PC-3 (cell line): ENCODE measurements around the gene NRCAM. TPM values are rescaled to one million over a fixed set of nuclear protein-coding genes. Genes with fewer than 3 reads are reported as not detected.

Experiments
- ATAC-seq: fragments of 200-7000 bp; cut with Tn5 transposase; 2 replicates; pipeline ENCODE4 v1.9.1; 2020; ENCODE audit warnings: mild to moderate bottlenecking, moderate library complexity
- BruUV-seq: library from RNA; stranded (reverse); fragments of 400-500 nt; replicated peaks from 2 replicates; lab custom pipeline; 2021; lab: Mats Ljungman, UMichigan
- CTCF ChIA-PET: fragments of 300-600 bp; sonication (Branson Sonifier 250); formaldehyde crosslinking; loops from one replicate; lab custom pipeline; 2022; ENCODE audit warnings: antibody characterized with exemption; lab: Charles Lee
- POLR2A ChIA-PET: fragments of 300-600 bp; sonication (Branson Sonifier 250); formaldehyde crosslinking; loops from one replicate; lab custom pipeline; 2022; ENCODE audit warnings: antibody characterized with exemption; ENCODE audit not compliant: unreplicated experiment; lab: Charles Lee
- DNase-seq: peaks from one replicate; pipeline ENCODE4 v3.0.0-alpha.2; 2015
- H2AFZ ChIP-seq: fragments of 300-600 bp; sonication (generic); 2 replicates; pipeline ENCODE4 v1.6.0; 2016; ENCODE audit warnings: antibody characterized with exemption, low read length
- H3F3A ChIP-seq: fragments of 300-600 bp; sonication (generic); one replicate; pipeline ENCODE4 v1.6.0; 2017; ENCODE audit warnings: antibody characterized with exemption, low read length, control low read depth, mild to moderate bottlenecking; ENCODE audit not compliant: unreplicated experiment
- H3K27ac ChIP-seq: fragments of 300-600 bp; sonication (generic); 2 replicates; pipeline ENCODE4 v1.5.1; 2016; ENCODE audit warnings: mild to moderate bottlenecking, low read length
- H3K27me3 ChIP-seq: fragments of 300-600 bp; sonication (generic); 2 replicates; pipeline ENCODE4 v1.6.1; 2016; ENCODE audit warnings: low read length, mixed read lengths
- H3K36me3 ChIP-seq: fragments of 300-600 bp; sonication (generic); 2 replicates; pipeline ENCODE4 v1.6.1; 2016; ENCODE audit warnings: low read depth, mixed run types, low read length, mixed read lengths
- H3K4me1 ChIP-seq: fragments of 300-600 bp; sonication (generic); 2 replicates; pipeline ENCODE4 v1.5.1; 2016; ENCODE audit warnings: low read length; ENCODE audit not compliant: insufficient read depth
- H3K4me2 ChIP-seq: fragments of 300-600 bp; sonication (generic); 2 replicates; pipeline ENCODE4 v1.6.0; 2016; ENCODE audit warnings: low read length
- H3K4me3 ChIP-seq: fragments of 300-600 bp; sonication (generic); 2 replicates; pipeline ENCODE4 v1.5.1; 2016; ENCODE audit warnings: mild to moderate bottlenecking, low read length, mixed read lengths
- H3K79me2 ChIP-seq: fragments of 300-600 bp; sonication (generic); 2 replicates; pipeline ENCODE4 v1.6.1; 2017; ENCODE audit warnings: low read length, mixed read lengths
- H3K9ac ChIP-seq: fragments of 300-600 bp; sonication (generic); 2 replicates; pipeline ENCODE4 v1.6.0; 2016; ENCODE audit warnings: mild to moderate bottlenecking, low read length
- H3K9me2 ChIP-seq: fragments of 300-600 bp; sonication (generic); replicated peaks from 2 replicates; pipeline ENCODE4 v1.6.1; 2016; ENCODE audit warnings: mixed run types, low read length, mixed read lengths
- H3K9me3 ChIP-seq: fragments of 300-600 bp; sonication (generic); 2 replicates; pipeline ENCODE4 v1.6.1; 2016; ENCODE audit warnings: low read length, mixed read lengths
- H4K20me1 ChIP-seq: fragments of 300-600 bp; sonication (generic); 2 replicates; pipeline ENCODE4 v1.6.1; 2016; ENCODE audit warnings: low read length, mixed read lengths
- CTCF ChIP-seq: fragments of 300-600 bp; sonication (generic); conservative IDR thresholded peaks from 2 replicates; pipeline ENCODE4 v1.5.1; 2017; ENCODE audit warnings: antibody characterized with exemption, low read depth, mild to moderate bottlenecking, low read length
- EZH2 ChIP-seq: fragments of 300-600 bp; sonication (generic); IDR thresholded peaks from one replicate; pipeline ENCODE4 v1.6.1; 2017; ENCODE audit warnings: antibody characterized with exemption, mild to moderate bottlenecking, low read length; ENCODE audit not compliant: unreplicated experiment
- EZH2phosphoT487 ChIP-seq: fragments of 300-600 bp; sonication (generic); IDR thresholded peaks from 2 replicates; pipeline ENCODE4 v1.6.1; 2018; ENCODE audit warnings: mild to moderate bottlenecking, antibody characterized with exemption, low read length, borderline replicate concordance
- intact Hi-C: fragments of 100-400 bp; cut with micrococcal nuclease; formaldehyde crosslinking; loops from 2 replicates; pipeline ENCODE4 v1.9.0; 2023
- total RNA-seq: library from RNA; depleted of rRNA; stranded (reverse); fragments of >200 nt; gene quantifications from 2 replicates; pipeline ENCODE4 v1.2.3, GENCODE V29; 2014

NRCAM gene
- total RNA-seq, 1 experiment from 2014 or later: not detected

- Histone ChIP-seq H3K4me2 (no peak overlapping the region), H3K4me1 (peaks cover 19% of the 10 kb centered on the region; the same call in 1 of the 2 replicates), H3K4me3 (no peak overlapping the region), H3K27ac (no peak overlapping the region), H3K79me2 (no peaks in the 10 kb centered on the region), H3K9me3 (no peaks in the 10 kb centered on the region), H3K36me3 (no peaks in the 10 kb centered on the region), H3K27me3 (no peaks in the 10 kb centered on the region), H2AFZ (no peak overlapping the region), H4K20me1 (no peaks in the 10 kb centered on the region), H3K9ac (no peak overlapping the region), H3F3A (no peaks in the 10 kb centered on the region), H3K9me2 (no peaks in the 10 kb centered on the region)
- no TSS peak for BruUV-seq
- no peak for TF ChIP-seq EZH2phosphoT487
- TF ChIP-seq EZH2: no peak
- no peak for TF ChIP-seq CTCF
- ChIA-PET CTCF (no interaction called here), POLR2A (no interaction called here)
- ATAC-seq: no peak
- no peak for DNase-seq
- intact Hi-C loops: no loop called here
Observed at GRCh38 chr7:108189733-108190388, 266.4 kb downstream of the NRCAM start.

DNA sequence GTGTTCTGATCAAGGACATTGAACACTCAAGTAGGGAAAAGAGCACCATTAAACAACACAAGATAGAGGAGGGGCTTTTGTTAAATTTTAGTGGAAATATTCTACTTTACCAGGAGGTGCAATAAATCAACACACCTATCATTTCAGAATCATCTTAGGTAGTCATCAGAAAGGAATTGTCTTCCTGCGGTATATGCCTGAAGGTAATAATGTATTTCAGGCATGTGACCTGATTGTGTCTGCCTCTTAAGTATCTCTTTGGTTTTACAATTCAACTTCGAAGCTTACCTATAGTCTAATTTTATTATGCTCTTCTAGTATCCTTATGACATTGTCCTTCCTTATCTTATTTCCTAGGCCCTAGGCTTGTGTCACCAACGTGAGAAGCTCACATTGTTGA is 267.5 kb downstream of the NRCAM start:
- Histone ChIP-seq H3K9me2 (no peaks in the 10 kb centered on the region), H3K9ac (no peak overlapping the region), H4K20me1 (no peaks in the 10 kb centered on the region), H3K79me2 (no peaks in the 10 kb centered on the region), H3K27me3 (no peaks in the 10 kb centered on the region), H2AFZ (no peak overlapping the region), H3K27ac (no peak overlapping the region), H3K4me1 (peaks cover 15% of the 10 kb centered on the region; the same call in 1 of the 2 replicates), H3K9me3 (no peaks in the 10 kb centered on the region), H3K36me3 (no peaks in the 10 kb centered on the region), H3K4me3 (no peak overlapping the region), H3K4me2 (no peak overlapping the region), H3F3A (no peaks in the 10 kb centered on the region)
- DNase-seq (no peak), ATAC-seq (no peak)
- BruUV-seq: no TSS peak
- ChIA-PET CTCF (no interaction called here), POLR2A (no interaction called here)
- intact Hi-C loops: no loop called here
- no peak for TF ChIP-seq EZH2
- TF ChIP-seq CTCF: no peak
- no peak for TF ChIP-seq EZH2phosphoT487
